SK-N-SH (cell line): ENCODE data around the gene PPP2R1A. TPM values are rescaled to one million over a fixed set of nuclear protein-coding genes. Genes with fewer than 3 reads are reported as not detected.

Source experiments
- CTCF ChIA-PET: fragments of 300-600, 350-600 bp; formaldehyde crosslinking; extraction: SDS; loops from one replicate; lab custom pipeline; 2021; lab: Yijun Ruan, JAX
- POLR2A ChIA-PET: fragments of 350-600 bp; sonication (Branson Sonifier 250); formaldehyde crosslinking; extraction: SDS; loops from one replicate; lab custom pipeline; 2020; ENCODE audit warnings: antibody characterized with exemption, inconsistent platforms; lab: Yijun Ruan, JAX
- DNase-seq: peaks from one replicate; pipeline ENCODE4 v3.0.0; 2012
- H2AFZ ChIP-seq: fragments of 200-600 bp; sonication (generic); 2 replicates; pipeline ENCODE4 v1.8.1; 2016; ENCODE audit warnings: antibody characterized with exemption, mild to moderate bottlenecking, low read depth
- H3F3A ChIP-seq: fragments of 200-600 bp; sonication (generic); replicated peaks from 2 replicates; pipeline ENCODE3; 2016; ENCODE audit warnings: antibody characterized with exemption, mild to moderate bottlenecking; ENCODE audit not compliant: insufficient read depth
- H3K27ac ChIP-seq, 2 experiments: fragments of 200-500 bp in 1 of 2; fragments of 200-600 bp in 1 of 2; sonication (Bioruptor generic) in 1 of 2; sonication (generic), shearing (Covaris generic) in 1 of 2; 2 replicates each; pipeline versions ENCODE4 v1.5.1 to v1.6.1; 2014 to 2016; ENCODE audit warnings: low read depth in 2 of 2, inconsistent platforms in 1 of 2, low read length in 1 of 2, mild to moderate bottlenecking in 1 of 2, mixed read lengths in 1 of 2
- H3K27me3 ChIP-seq: fragments of 200-600 bp; sonication (generic), shearing (Covaris generic); 2 replicates; pipeline ENCODE4 v1.6.1; 2016; ENCODE audit warnings: mixed run types; ENCODE audit not compliant: insufficient read depth
- H3K36me3 ChIP-seq, 2 experiments: fragments of 200-500 bp in 1 of 2; fragments of 200-600 bp in 1 of 2; sonication (Bioruptor generic) in 1 of 2; sonication (generic) in 1 of 2; replicated peaks in 1 of 2; 2 replicates each; pipeline versions ENCODE3 to v1.5.1; 2014 to 2016; ENCODE audit warnings: low read length in 1 of 2, mild to moderate bottlenecking in 1 of 2; ENCODE audit not compliant: insufficient read depth in 2 of 2, control insufficient read depth in 1 of 2
- H3K4me1 ChIP-seq, 2 experiments: fragments of 200-500 bp in 1 of 2; fragments of 200-600 bp in 1 of 2; sonication (Bioruptor generic) in 1 of 2; sonication (generic), shearing (Covaris generic) in 1 of 2; 2 replicates each; pipeline versions ENCODE4 v1.5.1 to v1.6.1; 2014 to 2016; ENCODE audit warnings: low read depth in 1 of 2, low read length in 1 of 2, mixed run types in 1 of 2; ENCODE audit not compliant: insufficient read depth in 2 of 2, control insufficient read depth in 1 of 2
- H3K4me2 ChIP-seq: fragments of 200-600 bp; sonication (generic), shearing (Covaris generic); 2 replicates; pipeline ENCODE4 v1.6.1; 2017; ENCODE audit warnings: mixed run types
- H3K4me3 ChIP-seq, 2 experiments: fragments of 200-500 bp in 1 of 2; fragments of 200-600 bp in 1 of 2; sonication (Bioruptor generic) in 1 of 2; sonication (generic), shearing (Covaris generic) in 1 of 2; 2 replicates each; pipeline versions ENCODE4 v1.5.1 to v1.8.1; 2014 to 2016; ENCODE audit warnings: low read depth in 2 of 2, inconsistent platforms in 1 of 2, low read length in 1 of 2, mild to moderate bottlenecking in 1 of 2, mixed read lengths in 1 of 2, moderate library complexity in 1 of 2
- H3K79me2 ChIP-seq: fragments of 200-600 bp; sonication (generic); 2 replicates; pipeline ENCODE4 v1.8.1; 2017; ENCODE audit warnings: mild to moderate bottlenecking; ENCODE audit not compliant: insufficient read depth
- H3K9ac ChIP-seq: fragments of 200-600 bp; sonication (generic); 2 replicates; pipeline ENCODE4 v1.6.1; 2017; ENCODE audit warnings: mixed run types
- H3K9me2 ChIP-seq: fragments of 200-600 bp; sonication (generic); 2 replicates; pipeline ENCODE4 v1.6.1; 2017; ENCODE audit warnings: mixed run types
- H3K9me3 ChIP-seq: fragments of 200-600 bp; sonication (generic); 2 replicates; pipeline ENCODE4 v1.6.1; 2017; ENCODE audit warnings: mixed run types, mild to moderate bottlenecking, moderate library complexity
- H4K20me1 ChIP-seq: fragments of 200-600 bp; sonication (generic); 2 replicates; pipeline ENCODE4 v1.6.1; 2017; ENCODE audit warnings: mild to moderate bottlenecking, mixed run types; ENCODE audit not compliant: insufficient read depth
- CHD2 ChIP-seq: fragments of 150-350 bp; IDR thresholded peaks from 2 replicates; pipeline ENCODE4 v1.6.1; 2018; ENCODE audit warnings: low read length; ENCODE audit not compliant: partially characterized antibody
- CTCF ChIP-seq: fragments of 200-600 bp; sonication (generic); IDR thresholded peaks from 2 replicates; pipeline ENCODE4 v1.6.1; 2017; ENCODE audit warnings: antibody characterized with exemption, mild to moderate bottlenecking, moderate library complexity
- EP300 ChIP-seq, 2 experiments: IDR thresholded peaks; 2 replicates each; pipeline versions ENCODE4 v1.4.0 to v1.6.1; 2012; ENCODE audit warnings: borderline replicate concordance in 1 of 2, low read depth in 1 of 2, low read length in 1 of 2
- EZH2phosphoT487 ChIP-seq: fragments of 200-600 bp; sonication (generic); IDR thresholded peaks from 2 replicates; pipeline ENCODE4 v1.6.1; 2017; ENCODE audit warnings: low read depth, mixed run types, mild to moderate bottlenecking, antibody characterized with exemption, moderate library complexity, borderline replicate concordance
- FOXJ3 ChIP-seq: sonication (generic); formaldehyde crosslinking; IDR thresholded peaks from 2 replicates; pipeline ENCODE4 v1.5.1; 2020; ENCODE audit warnings: mild to moderate bottlenecking, missing genetic modification reagents
- FOXM1 ChIP-seq: IDR thresholded peaks from 2 replicates; pipeline ENCODE4 v1.4.0; 2012; ENCODE audit warnings: low read depth, mild to moderate bottlenecking
- GATA2 ChIP-seq: sonication (generic); formaldehyde crosslinking; IDR thresholded peaks from 2 replicates; pipeline ENCODE4 v1.5.0; 2020; ENCODE audit warnings: mild to moderate bottlenecking, missing genetic modification reagents
- JUND ChIP-seq: IDR thresholded peaks from 2 replicates; pipeline ENCODE4 v1.4.0; 2012
- MXI1 ChIP-seq: IDR thresholded peaks from 2 replicates; pipeline ENCODE4 v1.6.1; 2012; ENCODE audit warnings: mild to moderate bottlenecking, low read depth, low read length, improper control_type of control experiment
- PBX3 ChIP-seq: IDR thresholded peaks from 2 replicates; pipeline ENCODE4; 2012
- POLR2AphosphoS5 ChIP-seq: IDR thresholded peaks from 2 replicates; pipeline ENCODE4 v1.6.1; 2012; ENCODE audit warnings: low read depth, low read length
- REST ChIP-seq: IDR thresholded peaks from 2 replicates; pipeline ENCODE4 v1.6.1; 2012; ENCODE audit warnings: mild to moderate bottlenecking, low read depth, low read length, moderate library complexity
- RXRA ChIP-seq: IDR thresholded peaks from 2 replicates; pipeline ENCODE4 v1.4.0; 2012; ENCODE audit warnings: low read depth, mild to moderate bottlenecking, borderline replicate concordance
- SIN3A ChIP-seq: IDR thresholded peaks from 2 replicates; pipeline ENCODE4 v1.6.1; 2012; ENCODE audit warnings: low read depth, mild to moderate bottlenecking, low read length, moderate library complexity, borderline replicate concordance
- TCF12 ChIP-seq: IDR thresholded peaks from 2 replicates; pipeline ENCODE4 v1.4.0; 2012
- USF1 ChIP-seq: IDR thresholded peaks from 2 replicates; pipeline ENCODE4 v1.4.0; 2012; ENCODE audit warnings: low read depth, borderline replicate concordance
- YY1 ChIP-seq: IDR thresholded peaks from 2 replicates; pipeline ENCODE4 v1.4.0; 2012; ENCODE audit warnings: low read depth, mild to moderate bottlenecking
- ZBTB33 ChIP-seq: IDR thresholded peaks from 2 replicates; pipeline ENCODE4 v1.4.0; 2012; ENCODE audit warnings: low read depth, borderline replicate concordance
- WGBS: methylation state at CpG from one replicate; pipeline ENCODE4 v1.1.6; 2017; ENCODE audit warnings: low lambda C conversion rate; 5-methylcytosine and 5-hydroxymethylcytosine counted together
- polyA plus RNA-seq, 3 experiments: library from polyadenylated mRNA; depleted of rRNA; stranded (reverse); fragments of >200 nt; gene quantifications; 2 replicates each; pipeline ENCODE4 v1.2.3, GENCODE V29; 2012

The PPP2R1A gene
- polyA plus RNA-seq, 1 of the 3 experiments (the other 2 are of a cell fraction) = 163 TPM

GRCh38 chr19:52191389-52191788 is 1.5 kb downstream of the PPP2R1A start:
- ChIA-PET POLR2A (no interaction called here), CTCF (no interaction called here)
- H3K9me3 ChIP-seq = no peaks in the 10 kb centered on the region
- WGBS = 84% methylated on average over 5 of the region's 5 CpGs
- H3K4me1 ChIP-seq = peaks cover 12 to 17% of the 10 kb centered on the region in 2 experiments; a peak in 3 of 4 replicates
- peak overlapping the region; percentile 92 for H3K4me2 ChIP-seq
- H3K4me3 ChIP-seq = peak overlapping the region; percentile 68 to 81
- no peaks in the 10 kb centered on the region for H3K9me2 ChIP-seq
- H2AFZ ChIP-seq = no peak overlapping the region
- TF ChIP-seq CHD2 (no peak), POLR2AphosphoS5 (no peak), USF1 (no peak), EZH2phosphoT487 (no peak), EP300 (IDR thresholded peaks at IDR 0.05; ENCODE audit: borderline replicate concordance in 1 of 2, low read depth in 1 of 2, low read length in 1 of 2) (no peak), CTCF (no peak), PBX3 (no peak), GATA2 (no peak), FOXM1 (no peak), REST (no peak), ZBTB33 (no peak), FOXJ3 (CRISPR knock-in tag) (no peak), YY1 (no peak), SIN3A (no peak), TCF12 (no peak), JUND (no peak), RXRA (no peak), MXI1 (no peak)
- peaks cover 4% of the 10 kb centered on the region for H3F3A ChIP-seq
- H3K79me2 ChIP-seq = peaks cover 64% of the 10 kb centered on the region
- H3K36me3 ChIP-seq = peaks cover 16 to 17% of the 10 kb centered on the region in 2 experiments
- no peak for DNase-seq
- no peaks in the 10 kb centered on the region for H3K27me3 ChIP-seq
- peaks cover 33% of the 10 kb centered on the region for H4K20me1 ChIP-seq
- peak overlapping the region; percentile 93; the same call in 1 of the 2 replicates for H3K9ac ChIP-seq
- H3K27ac ChIP-seq = no peak overlapping the region
